ENCODE data around the gene BICRAL.

DNA sequence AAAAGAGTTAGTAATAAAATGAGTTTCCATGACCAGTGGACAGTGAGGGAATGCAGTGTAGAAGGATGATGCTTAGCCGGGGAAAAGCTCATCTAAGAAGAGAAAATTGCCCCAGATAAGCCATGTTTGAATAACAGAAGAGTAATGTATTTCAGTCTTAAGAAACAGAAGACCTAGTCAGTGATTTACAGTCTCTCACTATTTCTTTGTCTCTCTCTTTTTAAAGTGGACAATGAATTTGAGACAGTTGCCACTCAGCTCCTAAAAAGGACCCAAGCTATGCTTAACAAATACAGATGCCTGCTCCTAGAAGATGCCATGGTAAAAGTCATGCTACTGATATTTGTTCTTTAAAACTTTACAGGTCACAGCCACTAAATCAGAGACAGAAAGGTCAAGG is 78.2 kb downstream of the BICRAL start:
- TF ChIP-seq POLR2A (IDR thresholded peaks at IDR 0.05; ENCODE audit: low read length), result no peak
- no peak for TF ChIP-seq GATA1 (IDR thresholded peaks at IDR 0.05; ENCODE audit: low read depth, low read length)

All from erythroblast (primary cell).